AG04449 (cell line): ENCODE measurements around the gene CDK14.

Experiments used
- CTCF ChIA-PET: fragments of 350-600 bp; formaldehyde crosslinking; extraction: SDS; loops from one replicate; lab custom pipeline; 2021; ENCODE audit warnings: antibody characterized with exemption; lab: Yijun Ruan, JAX
- POLR2A ChIA-PET: fragments of 400-600, 350-600 bp; formaldehyde crosslinking; extraction: SDS; loops from one replicate; lab custom pipeline; 2020; ENCODE audit warnings: antibody characterized with exemption, inconsistent platforms; lab: Yijun Ruan, JAX
- DNase-seq: peaks from one replicate; pipeline ENCODE4 v3.0.0-alpha.2; 2010; ENCODE audit warnings: low read depth, low spot score
- H3K4me3 ChIP-seq: 2 replicates; pipeline ENCODE4 v1.5.1; 2011; ENCODE audit warnings: low read depth, mild to moderate bottlenecking, control low read depth, low read length
- CTCF ChIP-seq: IDR thresholded peaks from one replicate; pipeline ENCODE4 v1.5.1; 2011; ENCODE audit warnings: mild to moderate bottlenecking, moderate library complexity, low read length, control low read depth, inconsistent platforms; ENCODE audit not compliant: insufficient read depth; ENCODE audit errors: missing control alignments

CDK14 gene

GRCh38 chr7:90690159-90690858 is 94.2 kb downstream of the CDK14 start:
- POLR2A ChIA-PET: no interaction called here
- H3K4me3 ChIP-seq: no peak overlapping the region
- DNase-seq: no peak
- CTCF ChIA-PET: interaction anchor here (3.2 kb wide), 1 partner anchor 344 kb away, joined by 8 read pairs; no protein-coding TSS in a partner anchor
- no peak for TF ChIP-seq CTCF

GRCh38 chr7:90692396-90692795 is 96.3 kb downstream of the CDK14 start:
- ChIA-PET CTCF (interaction anchor here (1.7 kb wide), 1 partner anchor 342 kb away, joined by 8 read pairs; no protein-coding TSS in a partner anchor), POLR2A (no interaction called here)
- TF ChIP-seq CTCF: no peak
- no peak for DNase-seq
- no peak overlapping the region for H3K4me3 ChIP-seq

- DNase-seq: no peak
- ChIA-PET CTCF (interaction anchor here (1.7 kb wide), 1 partner anchor 341 kb away, joined by 8 read pairs; no protein-coding TSS in a partner anchor), POLR2A (no interaction called here)
- no peak for TF ChIP-seq CTCF
- H3K4me3 ChIP-seq: no peak overlapping the region
These were observed 96.8 kb downstream of the CDK14 start for GRCh38 chr7:90692947-90693346.

GRCh38 chr7:90693939-90694338 is 97.8 kb downstream of the CDK14 start:
- DNase-seq: no peak
- ChIA-PET CTCF (no interaction called here), POLR2A (no interaction called here)
- TF ChIP-seq CTCF: no peak
- H3K4me3 ChIP-seq: no peak overlapping the region

GRCh38 chr7:90698616-90699015 is 102.5 kb downstream of the CDK14 start:
- H3K4me3 ChIP-seq: no peak overlapping the region
- no peak for TF ChIP-seq CTCF
- ChIA-PET CTCF (interaction anchor here (0.6 to 3.2 kb wide), 2 partner anchors 11 to 472 kb away, joined by 3 to 13 read pairs; no protein-coding TSS in a partner anchor), POLR2A (interaction anchor here (0.6 kb wide), 1 partner anchor 126 kb away, joined by 4 read pairs; no protein-coding TSS in a partner anchor)
- DNase-seq: no peak

GRCh38 chr7:90701021-90701420 is 104.9 kb downstream of the CDK14 start:
- ChIA-PET CTCF (interaction anchor here (1.1 to 1.5 kb wide), 4 partner anchors 12 to 1129 kb away, joined by 3 read pairs; no protein-coding TSS in a partner anchor), POLR2A (no interaction called here)
- no peak for DNase-seq
- TF ChIP-seq CTCF: no peak
- H3K4me3 ChIP-seq: no peak overlapping the region
